ENCODE data around the gene DNAH17. TPM values are rescaled to one million over a fixed set of nuclear protein-coding genes. Genes with fewer than 3 reads are reported as not detected.

The DNAH17 gene
- total and polyA plus RNA-seq, 2 of the 8 experiments (the other 6 are each of a cell fraction or from before 2014, with no cell fraction given) = 0.14 to 0.67 TPM

- TF ChIP-seq CHD7 (IDR thresholded peaks at IDR 0.05; ENCODE audit: insufficient replicate concordance, low read length) (no peak), SIX5 (IDR thresholded peaks at IDR 0.05; ENCODE audit: low read depth, low read length) (no peak)
These were observed 75.8 kb downstream of the DNAH17 start (continued) for GRCh38 chr17:78501241-78502036.
